MG63 (cell line): ENCODE results near the gene PFDN4. TPM values are rescaled to one million over a fixed set of nuclear protein-coding genes. Genes with fewer than 3 reads are reported as not detected.

ENCODE experiments used
- DNase-seq: peaks from one replicate; pipeline ENCODE4 v3.0.0-alpha.2; 2020
- H3K27me3 ChIP-seq: fragments of 250-450 bp; sonication (Bioruptor Pico); 2 replicates; pipeline ENCODE4 v1.5.1; 2020; ENCODE audit warnings: mild to moderate bottlenecking, moderate library complexity
- H3K36me3 ChIP-seq: fragments of 250-450 bp; sonication (Bioruptor Pico); 2 replicates; pipeline ENCODE4 v1.5.1; 2020; ENCODE audit warnings: mild to moderate bottlenecking, moderate library complexity
- H3K4me3 ChIP-seq: fragments of 250-450 bp; sonication (Bioruptor Pico); 2 replicates; pipeline ENCODE4 v1.5.1; 2020; ENCODE audit warnings: mild to moderate bottlenecking, moderate library complexity
- H3K9me3 ChIP-seq: fragments of 250-450 bp; sonication (Bioruptor Pico); 2 replicates; pipeline ENCODE4 v1.5.1; 2020; ENCODE audit warnings: mild to moderate bottlenecking, moderate library complexity
- total RNA-seq: library from RNA; depleted of rRNA; stranded (reverse); fragments of >200 nt; shearing (Covaris generic); gene quantifications from 2 replicates; pipeline ENCODE4 v1.2.3, GENCODE V29; 2014; ENCODE audit warnings: low replicate concordance; rRNA removed

Gene PFDN4
- total RNA-seq, 1 experiment from 2014 or later = 188 TPM

GRCh38 chr20:54267483-54268003 lies 59.7 kb downstream of the PFDN4 start:
- no peaks in the 10 kb centered on the region for H3K27me3 ChIP-seq
- no peaks in the 10 kb centered on the region for H3K36me3 ChIP-seq
- no peak for DNase-seq
- no peak overlapping the region for H3K4me3 ChIP-seq
- no peaks in the 10 kb centered on the region for H3K9me3 ChIP-seq

- no peak for DNase-seq
- Histone ChIP-seq H3K4me3 (no peak overlapping the region), H3K36me3 (no peaks in the 10 kb centered on the region), H3K27me3 (no peaks in the 10 kb centered on the region), H3K9me3 (no peaks in the 10 kb centered on the region)
Observed at GRCh38 chr20:54268941-54269340, 61.1 kb downstream of the PFDN4 start.

Other genes with a start within 250 kb of the PFDN4 start
- not detected in 2 replicates for gene BCAS1, start 137.5 kb upstream of the PFDN4 start, total RNA-seq
- not detected in 2 replicates for gene CYP24A1, start 34.1 kb upstream of the PFDN4 start, total RNA-seq